Measurements from ENCODE around the gene GALNT18.

The GALNT18 gene

GRCh38 chr11:11293798-11294550, 327.8 kb downstream of the GALNT18 start:
- no peak for ATAC-seq

- no peak for ATAC-seq
Observed at GRCh38 chr11:11292839-11293238, 329.0 kb downstream of the GALNT18 start.

DNA sequence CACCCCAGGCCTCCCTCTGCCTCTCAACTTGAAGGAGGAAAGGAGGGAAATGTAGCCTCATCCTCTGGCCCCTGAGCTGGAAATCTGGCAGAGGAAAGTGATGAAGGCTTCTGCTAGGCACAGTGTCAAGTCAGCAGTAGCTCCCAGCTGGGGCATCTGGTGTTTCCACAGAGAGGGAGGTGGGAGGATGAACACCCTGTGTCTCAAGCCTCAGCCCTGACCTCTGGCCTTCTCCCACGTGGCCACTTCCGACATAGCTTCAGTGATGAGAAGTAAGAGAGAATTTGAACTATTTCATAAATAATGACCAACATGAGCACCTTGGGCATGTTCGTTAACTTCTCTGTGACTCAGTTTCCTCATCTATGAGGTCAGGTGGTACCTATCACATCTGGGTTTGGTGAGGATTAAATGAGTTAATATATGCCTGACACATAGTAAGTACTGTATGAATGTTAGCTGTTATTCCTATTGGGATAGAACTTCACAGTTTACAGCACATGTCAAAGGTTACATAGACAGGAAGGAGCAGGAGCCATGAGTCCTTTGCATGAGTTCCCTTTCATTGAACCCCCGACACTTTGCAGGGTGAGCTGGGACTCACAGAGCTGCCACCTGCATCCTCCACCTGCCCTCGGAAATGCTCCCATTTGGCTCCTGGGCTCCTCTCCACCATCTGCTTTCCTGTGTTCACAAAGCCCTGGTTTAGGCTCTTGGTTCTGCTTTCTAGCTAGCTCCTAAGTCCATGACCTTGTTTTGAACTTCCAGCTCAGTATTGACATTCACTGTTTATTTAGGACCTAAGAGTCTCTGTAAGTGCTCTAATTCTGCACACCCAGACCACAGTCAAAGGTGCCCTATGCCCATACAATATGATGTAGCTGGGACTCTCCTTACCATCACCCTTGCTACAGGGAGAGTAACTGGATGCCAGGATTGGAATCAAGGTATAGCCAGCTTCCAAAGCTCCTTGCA, 330.5 kb downstream of the GALNT18 start:
- ATAC-seq = no peak

- no peak for ATAC-seq
Observed at GRCh38 chr11:11290354-11290753, 331.5 kb downstream of the GALNT18 start.

GRCh38 chr11:11289669-11290068, 332.1 kb downstream of the GALNT18 start:
- ATAC-seq = no peak

- ATAC-seq = no peak
Observed at GRCh38 chr11:11288972-11289616, 332.7 kb downstream of the GALNT18 start.

DNA sequence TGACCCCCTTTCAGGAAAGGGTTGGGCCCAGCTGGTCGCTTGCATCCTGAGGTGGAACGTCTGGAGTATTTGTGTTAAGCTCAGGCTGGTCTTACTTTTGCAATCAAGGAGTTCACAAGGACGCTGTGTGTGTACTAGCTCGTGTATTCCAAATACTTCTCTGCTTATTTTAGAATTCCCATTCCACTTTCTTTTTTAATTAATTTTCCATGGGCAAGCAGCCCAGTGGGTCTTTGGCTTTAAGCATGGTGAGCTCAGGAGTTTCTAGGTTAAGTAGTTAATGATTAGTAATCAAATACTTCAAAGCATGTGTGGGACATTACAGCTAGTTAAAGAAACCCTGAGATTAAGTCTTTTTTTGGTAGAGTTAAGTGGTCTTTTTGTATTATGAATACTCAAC, 337.3 kb downstream of the GALNT18 start:
- ATAC-seq = no peak

DNA sequence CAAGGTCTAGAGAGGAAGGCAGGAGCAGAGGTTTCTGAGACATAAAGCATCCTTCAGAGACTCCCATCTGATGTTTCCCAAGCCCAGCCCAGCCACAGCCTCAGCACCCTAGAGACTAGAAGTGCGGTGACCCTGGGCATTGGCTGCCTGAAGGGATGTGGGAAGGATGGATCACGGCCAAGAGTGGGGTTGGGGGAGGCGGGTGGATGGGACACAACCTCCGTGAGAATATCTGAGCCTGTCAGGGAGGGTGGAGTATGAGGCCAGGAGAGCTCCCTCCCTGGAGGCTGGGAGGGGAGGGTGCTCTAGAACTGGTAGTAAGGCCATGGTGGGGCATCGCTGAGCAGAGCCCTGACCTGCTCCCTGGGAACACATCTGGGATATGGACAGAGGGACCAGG, 340.2 kb downstream of the GALNT18 start:
- no peak for ATAC-seq

- ATAC-seq = no peak
Observed at GRCh38 chr11:11280826-11281225, 341.0 kb downstream of the GALNT18 start.

DNA sequence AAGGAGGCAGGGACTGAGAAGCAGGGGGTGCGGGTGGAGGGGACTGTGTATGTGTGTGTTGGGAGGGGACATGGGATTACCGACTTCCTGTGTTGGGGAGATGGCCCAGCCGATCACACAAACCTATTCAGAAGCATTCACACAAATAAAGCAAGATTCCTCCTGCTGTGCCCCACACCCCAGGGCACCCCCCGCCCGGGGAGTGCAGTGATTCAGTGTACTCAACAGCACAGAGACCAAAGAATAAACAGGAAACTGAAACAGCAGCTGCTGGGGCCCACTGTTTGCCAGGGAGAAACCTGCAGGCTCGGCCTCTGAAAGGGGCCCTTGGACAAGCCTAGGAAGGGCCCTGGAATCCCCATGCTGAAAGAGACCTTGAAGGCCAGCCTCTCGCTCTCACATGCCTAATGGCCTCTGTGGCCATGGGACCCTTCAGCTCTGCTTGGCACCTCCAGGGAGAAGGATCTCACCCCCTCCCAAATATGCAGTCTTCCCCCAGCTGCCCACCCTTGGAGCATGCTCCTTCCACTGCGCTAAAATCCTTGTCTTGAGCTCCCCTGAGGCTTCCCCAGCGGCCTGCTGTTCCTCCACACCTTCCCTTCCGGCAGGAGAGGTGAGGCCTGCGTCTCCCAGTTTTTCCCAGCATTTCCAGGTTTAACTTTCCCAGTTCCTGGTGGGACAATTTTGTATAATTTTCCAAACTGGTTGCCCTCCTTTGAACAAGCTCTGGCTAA, 341.7 kb downstream of the GALNT18 start:
- peak in 1 of 2 donors; percentile 17 for ATAC-seq

GRCh38 chr11:11272254-11272653, 349.6 kb downstream of the GALNT18 start:
- no peak for ATAC-seq

GRCh38 chr11:11270236-11270775, 351.5 kb downstream of the GALNT18 start:
- ATAC-seq = no peak

GRCh38 chr11:11268706-11269105, 353.1 kb downstream of the GALNT18 start:
- ATAC-seq = no peak

GRCh38 chr11:11268119-11268518, 353.7 kb downstream of the GALNT18 start:
- no peak for ATAC-seq

DNA sequence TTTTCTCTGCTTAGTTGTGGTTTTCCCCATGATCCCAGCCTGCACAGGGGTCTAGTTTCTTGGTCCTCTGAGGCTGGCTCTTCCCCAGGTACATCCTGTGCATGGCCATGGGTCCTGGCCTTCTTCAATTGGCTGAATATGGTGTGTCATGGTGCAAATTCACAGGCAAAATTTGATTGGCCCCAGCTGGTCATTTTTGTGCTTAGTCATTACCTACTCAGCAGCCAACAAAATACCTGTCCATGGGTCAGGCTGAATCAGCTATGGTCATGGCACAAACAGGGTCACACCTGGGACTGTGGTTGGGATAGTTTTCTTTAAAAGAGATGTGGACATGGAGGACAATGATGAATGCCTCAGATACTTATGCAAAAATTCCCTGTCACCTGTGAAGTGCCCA, 354.5 kb downstream of the GALNT18 start:
- no peak for ATAC-seq

DNA sequence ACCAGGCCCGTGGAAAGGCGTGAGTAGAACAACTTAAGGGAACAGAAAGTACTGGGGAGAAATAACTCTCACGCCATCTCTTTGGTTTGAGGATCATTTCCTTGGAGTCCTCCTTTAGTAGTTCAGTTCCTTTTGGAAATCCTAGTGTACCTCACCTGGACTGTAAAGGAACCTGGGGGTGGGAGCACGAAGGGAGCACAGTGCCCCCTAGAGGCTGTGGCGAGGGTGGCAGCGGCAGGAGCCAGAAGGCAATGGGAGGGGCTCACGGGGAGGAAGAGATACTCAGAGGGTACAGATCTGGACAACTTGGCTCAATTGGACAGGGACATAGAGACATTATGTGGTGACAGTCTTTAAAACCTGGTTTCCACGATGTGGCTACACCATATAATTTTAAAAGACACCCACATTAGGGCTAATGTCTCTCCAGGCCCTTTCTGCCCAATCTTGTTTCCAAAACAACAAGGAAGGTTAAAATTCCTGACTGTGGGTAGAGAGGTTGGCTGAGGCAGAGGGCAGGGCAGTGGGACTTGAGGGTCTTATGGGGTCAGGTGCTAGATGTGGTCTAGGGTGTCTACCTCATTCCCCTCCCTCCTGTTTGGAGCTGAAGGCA, 355.7 kb downstream of the GALNT18 start:
- ATAC-seq = peak in 1 of 2 donors; percentile 47

DNA sequence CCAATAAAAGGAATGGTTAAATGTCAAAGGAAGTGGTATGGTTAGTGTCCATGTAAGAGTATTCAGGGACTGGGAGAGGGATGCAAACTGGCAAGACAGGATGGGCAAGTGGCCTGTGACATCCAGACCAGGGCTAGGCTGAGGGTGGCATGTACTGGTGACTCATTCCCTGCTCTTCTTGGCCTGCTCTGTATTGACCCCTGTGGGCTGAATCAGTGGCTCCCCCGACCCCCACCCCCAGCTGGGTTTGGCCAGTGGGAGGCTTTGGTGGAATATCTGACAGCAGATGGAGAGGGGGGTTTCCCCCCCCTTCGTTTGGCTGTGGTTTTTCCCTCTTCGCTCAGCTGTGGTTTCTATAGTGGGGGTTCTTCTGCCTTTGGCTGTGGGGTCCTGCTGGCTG, 356.5 kb downstream of the GALNT18 start:
- ATAC-seq = no peak

DNA sequence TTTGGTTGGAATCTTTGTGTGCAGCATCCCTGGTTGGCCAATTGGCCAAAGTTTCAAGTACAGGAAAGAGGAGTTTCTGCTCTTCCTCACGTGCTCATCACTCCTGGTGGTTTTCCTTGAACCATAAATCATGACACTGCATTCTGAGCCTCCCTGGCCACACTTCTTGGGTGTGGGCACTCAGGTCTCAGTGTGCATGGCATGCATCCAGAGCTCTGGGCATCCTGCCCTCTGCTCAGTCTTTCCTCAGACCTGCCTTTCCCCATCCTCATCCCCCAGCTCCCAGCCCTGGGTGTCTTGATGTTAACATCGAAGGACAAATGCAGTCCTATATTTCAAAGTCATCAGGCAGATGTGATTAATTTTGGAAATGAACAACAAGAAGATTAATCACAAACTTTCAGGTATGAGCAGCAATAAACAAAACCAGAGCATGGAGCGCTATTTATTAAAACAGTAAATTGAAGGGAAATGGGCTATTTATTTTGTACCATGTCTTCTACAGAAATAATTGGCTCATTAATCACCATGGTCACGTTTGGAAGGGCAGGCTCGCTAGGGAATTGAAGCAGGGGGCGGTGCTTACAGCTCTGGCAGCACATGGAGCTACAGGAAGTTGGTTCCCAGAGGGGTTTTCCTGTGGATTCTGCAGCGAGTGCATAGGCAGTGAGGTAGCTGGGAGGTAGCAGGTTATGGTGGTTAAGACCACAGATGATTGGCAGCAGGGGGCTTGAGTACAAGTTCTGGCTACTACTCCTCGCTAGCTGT, 358.4 kb downstream of the GALNT18 start:
- no peak for ATAC-seq

DNA sequence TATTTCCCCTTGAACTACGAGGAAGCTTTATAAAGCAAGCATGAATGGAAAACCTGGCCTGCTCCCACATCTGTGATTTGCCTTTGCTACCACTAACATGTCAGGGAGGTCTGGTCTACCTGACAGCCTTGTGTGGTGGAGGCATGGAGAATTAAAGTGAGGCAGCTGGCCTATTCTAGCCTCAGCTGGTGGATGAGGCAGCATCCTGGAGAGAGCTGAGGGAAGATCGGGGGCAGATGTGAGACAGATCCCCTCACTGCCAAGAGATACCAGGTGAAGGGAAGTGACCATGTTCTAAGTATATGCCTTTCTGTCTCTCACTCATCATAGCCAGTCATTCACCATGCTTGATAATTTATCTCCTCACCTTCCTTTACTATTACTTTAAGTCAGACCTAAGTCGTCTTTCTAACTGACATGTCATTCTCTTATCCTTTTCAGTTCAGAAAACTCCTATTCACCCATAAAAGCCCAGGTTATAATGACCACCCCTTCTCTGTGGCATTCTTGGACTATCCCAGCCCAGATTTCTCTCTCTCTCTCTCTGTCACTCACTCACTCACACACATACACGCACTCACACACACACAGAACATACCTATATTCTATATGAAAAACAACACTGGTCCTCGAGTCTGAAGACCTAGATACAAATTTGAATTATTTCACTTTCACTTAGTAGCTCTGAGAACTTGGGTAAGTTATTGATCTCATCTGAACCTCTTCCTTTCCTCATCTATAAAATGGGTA, 359.5 kb downstream of the GALNT18 start:
- ATAC-seq = no peak

- ATAC-seq = no peak
Observed at GRCh38 chr11:11261629-11262028, 360.2 kb downstream of the GALNT18 start.
